ENCODE measurements around the gene RRP15.

The RRP15 gene

GRCh38 chr1:218364028-218364710, 79.1 kb downstream of the RRP15 start:
- DNase-seq: no peak

- no peak for DNase-seq
Observed at GRCh38 chr1:218365226-218365999, 80.3 kb downstream of the RRP15 start.

GRCh38 chr1:218366322-218367052, 81.4 kb downstream of the RRP15 start:
- DNase-seq: no peak

GRCh38 chr1:218367118-218367517, 82.0 kb downstream of the RRP15 start:
- no peak for DNase-seq

- DNase-seq: no peak
Observed at GRCh38 chr1:218368686-218369085, 83.6 kb downstream of the RRP15 start.

DNA sequence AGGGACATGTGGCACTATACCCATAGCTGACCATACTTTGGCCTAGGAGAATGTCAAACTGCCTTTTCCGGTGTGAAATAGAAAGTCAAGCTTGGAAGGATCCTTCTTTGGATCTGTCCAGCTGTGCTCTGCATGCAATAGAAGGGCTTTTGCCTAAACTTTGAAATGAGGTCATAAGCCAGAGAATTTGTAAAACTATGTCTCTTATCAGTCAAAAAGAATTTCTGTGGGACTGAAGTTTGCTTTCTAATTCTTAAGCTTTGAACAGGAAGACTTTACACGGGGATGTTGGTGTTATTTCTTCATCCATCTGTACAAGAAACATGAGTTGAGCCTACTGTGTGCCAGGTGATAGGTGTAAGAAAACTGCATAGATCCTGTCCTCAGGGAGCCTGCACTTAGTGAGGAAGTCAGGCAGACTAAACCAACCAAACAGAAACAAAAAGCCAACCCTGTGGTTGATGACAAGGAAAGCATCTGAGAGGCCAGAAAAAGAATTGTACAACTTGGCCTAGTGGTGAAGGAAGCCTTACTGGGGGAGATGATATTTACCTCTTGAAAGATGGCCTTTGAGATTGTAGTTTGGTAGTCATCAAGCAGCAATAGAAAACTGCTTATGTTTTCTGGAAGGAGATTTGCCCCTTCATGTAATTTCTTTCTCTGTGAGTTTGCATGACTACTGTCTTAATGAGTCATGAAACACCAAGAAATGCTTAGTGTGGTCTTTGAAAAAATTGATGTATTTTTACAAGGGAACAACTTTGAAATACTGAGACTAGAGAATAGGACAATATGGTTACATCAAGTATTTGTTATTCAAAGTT, 84.8 kb downstream of the RRP15 start:
- no peak for DNase-seq

- no peak for DNase-seq
Observed at GRCh38 chr1:218371927-218372672, 87.0 kb downstream of the RRP15 start.

GRCh38 chr1:218374401-218375353, 89.6 kb downstream of the RRP15 start:
- no peak for DNase-seq

DNA sequence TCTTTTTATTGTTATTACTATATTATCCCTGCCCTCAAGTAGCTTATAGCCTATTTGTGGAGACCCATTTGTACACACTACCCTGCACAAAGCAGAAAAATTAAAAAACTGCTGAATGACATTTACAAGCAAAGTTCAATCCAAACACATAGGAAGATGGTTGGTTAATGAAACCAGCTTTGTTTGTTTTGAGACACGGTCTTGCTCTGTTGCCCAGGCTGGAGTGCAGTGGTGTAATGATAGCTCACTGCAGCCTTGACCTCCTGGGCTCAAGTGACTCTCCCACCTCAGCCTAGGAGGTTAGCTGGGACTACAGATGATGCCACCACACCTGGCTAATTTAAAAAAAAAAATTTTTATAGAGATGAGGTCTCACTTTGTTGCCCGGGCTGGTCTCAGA, 91.6 kb downstream of the RRP15 start:
- no peak for DNase-seq

DNA sequence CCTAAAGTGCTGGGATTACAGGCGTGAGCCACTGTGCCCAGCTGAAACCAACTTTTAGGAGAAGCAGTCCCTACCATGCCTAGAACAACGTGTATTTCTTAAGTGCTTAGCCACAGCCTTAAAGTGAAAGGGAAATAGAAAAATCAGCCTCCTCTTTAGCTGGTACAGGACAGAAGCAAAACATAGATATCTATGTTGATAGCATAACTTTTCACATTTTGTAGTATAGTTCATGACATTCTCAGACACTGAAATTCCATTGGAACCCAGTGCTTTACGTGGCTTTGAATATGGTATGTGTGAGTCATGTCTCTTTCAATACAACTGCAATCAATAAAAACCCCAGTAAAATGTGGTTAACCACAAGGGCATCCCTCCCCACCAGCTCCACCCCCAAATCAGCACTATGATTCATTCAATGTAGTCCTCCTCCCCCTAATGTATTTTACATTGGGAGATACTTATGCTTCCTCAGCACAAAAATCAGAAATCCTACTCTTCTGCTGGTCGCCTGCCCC, 92.1 kb downstream of the RRP15 start:
- peak; percentile 68 for DNase-seq

DNA sequence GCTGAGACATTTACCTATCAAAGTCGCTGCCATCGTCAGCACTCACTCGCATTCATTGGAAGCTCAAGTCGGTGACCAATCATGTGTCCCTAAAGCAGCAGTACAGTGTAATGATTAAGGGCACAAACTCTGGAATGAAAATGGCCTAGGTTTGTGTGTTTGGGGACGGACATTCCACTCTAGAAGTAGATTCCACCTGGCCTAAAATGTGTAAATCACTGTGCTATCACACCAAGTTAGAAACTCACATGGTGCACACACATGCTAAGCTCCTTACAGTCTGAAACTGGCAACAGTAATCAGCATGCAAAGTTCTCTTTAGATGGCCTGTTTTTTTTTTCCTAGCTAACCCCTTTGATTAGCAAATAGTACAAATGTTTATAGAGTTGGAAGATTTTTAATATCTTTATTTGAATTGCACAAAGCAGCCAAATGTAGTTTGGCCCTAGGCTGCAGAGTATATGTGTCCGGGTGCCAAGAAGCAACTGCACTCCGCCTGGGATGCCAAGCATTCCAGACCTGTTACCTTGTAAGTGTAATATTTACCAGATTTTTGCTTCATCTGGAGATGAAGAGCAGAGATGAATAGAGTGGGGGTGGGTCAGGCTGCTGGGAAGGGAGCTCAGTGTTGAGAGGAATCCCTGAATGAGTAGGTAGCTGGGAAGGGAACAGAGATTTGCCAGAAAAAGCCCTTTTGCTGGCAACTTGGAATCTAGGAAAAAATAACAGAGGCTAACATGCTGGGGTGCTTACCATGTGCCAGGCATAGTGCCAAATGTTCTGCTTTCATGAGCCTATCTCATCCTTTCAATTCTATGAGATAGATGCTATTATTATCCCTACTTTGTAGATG, 95.3 kb downstream of the RRP15 start:
- no peak for DNase-seq

GRCh38 chr1:218382261-218382660, 97.2 kb downstream of the RRP15 start:
- no peak for DNase-seq

GRCh38 chr1:218383051-218383450, 98.0 kb downstream of the RRP15 start:
- no peak for DNase-seq

GRCh38 chr1:218383681-218384080, 98.6 kb downstream of the RRP15 start:
- no peak for DNase-seq

DNA sequence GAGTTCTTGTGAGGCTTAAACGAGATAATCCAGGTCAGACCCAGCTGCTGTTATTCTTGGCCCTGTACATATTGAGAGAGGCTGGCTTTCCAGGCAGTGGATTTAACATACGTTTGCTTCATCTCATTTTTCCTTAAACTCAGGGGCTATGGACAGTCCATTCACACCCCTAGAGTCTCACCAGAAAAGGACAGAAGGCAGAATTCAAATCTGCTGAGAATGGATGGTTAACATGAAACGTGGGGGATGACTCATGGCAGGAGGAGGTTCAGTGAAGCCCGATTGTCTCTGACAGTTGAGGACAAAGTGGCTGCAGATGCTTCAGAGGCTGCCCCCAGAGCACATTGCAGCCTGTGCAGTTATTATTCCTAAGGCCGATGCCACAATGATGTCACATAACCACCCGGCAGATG, 99.5 kb downstream of the RRP15 start:
- DNase-seq: no peak

Measured in CD4-positive, alpha-beta T cell treated with Interleukin-4 for 4 hours (primary cell).